Melanocyte of skin (primary cell): Measurements from ENCODE around the gene SPTBN2. TPM values are rescaled to one million over a fixed set of nuclear protein-coding genes. Genes with fewer than 3 reads are reported as not detected.

Source experiments
- small RNA-seq, 2 donors: library from RNA; depleted of rRNA; stranded (forward); fragments of <200 nt; gene quantifications; one replicate each; pipeline ENCODE3, GENCODE V24; 2012
- total RNA-seq, 2 donors: library from RNA; depleted of rRNA; stranded (reverse); fragments of >200 nt; gene quantifications; 2 replicates each; pipeline ENCODE4 v1.2.3, GENCODE V29; 2012

Gene SPTBN2
- 1 to 10 TPM; 6.5 to 9.0 TPM for total RNA-seq

GRCh38 chr11:66728693-66729385 lies at the start of gene SPTBN2:
Gene SPTBN2 (minus strand): TSS chr11:66729216. CDS start chr11:66721240, 7,976 bp downstream.

GRCh38 chr11:66677599-66678375 lies 51.2 kb downstream of the SPTBN2 start, which contains the start of gene RBM4B:
Gene RBM4B (minus strand): TSS chr11:66677887. CDS start chr11:66677079, 808 bp downstream.

DNA sequence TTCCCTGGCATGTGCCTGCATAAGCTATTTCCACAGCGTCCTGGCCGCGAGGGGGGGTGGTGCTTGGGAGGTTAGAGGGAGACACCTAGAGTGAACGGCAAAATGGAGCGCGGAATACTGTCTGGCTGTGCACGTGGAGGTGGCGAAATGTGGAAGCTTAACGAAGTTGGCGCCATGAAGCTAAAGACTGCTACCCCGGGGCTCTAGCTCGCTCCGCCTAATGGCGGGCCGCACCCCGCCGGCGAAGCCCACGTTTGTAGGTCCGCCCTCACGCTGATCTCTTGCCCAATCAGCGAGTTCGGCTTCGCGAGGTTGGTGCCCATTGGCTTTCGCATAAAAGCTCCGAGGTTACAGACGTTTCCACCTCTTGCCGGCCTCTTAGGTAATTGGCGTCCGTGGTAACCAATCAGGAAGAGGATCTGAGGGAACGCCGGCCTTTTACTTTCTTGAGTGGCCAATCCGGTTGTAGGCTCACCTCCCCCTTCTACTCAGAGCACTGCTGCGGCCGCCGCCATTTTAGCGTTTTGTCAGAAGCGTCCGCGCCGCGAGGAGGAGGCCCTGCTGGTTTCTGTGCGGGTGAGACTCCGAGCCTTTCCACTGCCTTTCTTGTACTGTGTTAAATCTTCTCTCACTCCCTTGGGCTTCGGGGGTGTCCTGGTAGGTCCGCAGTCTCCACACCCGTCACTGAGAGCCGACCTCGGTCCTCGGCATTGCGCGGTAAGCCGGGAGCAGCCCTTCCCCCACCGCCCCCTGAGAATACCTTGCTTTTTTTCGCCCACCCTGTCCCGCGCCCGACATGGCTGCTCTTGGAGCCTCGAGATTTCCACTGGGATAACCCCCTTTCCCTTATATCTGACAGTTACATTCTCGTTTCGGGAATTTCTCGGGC lies 90.6 kb downstream of the SPTBN2 start, which contains the start of gene RBM4:
RBM4 (plus strand) TSS at position 527 of the 889 bp plus-strand sequence. CDS start 1,009 bp downstream, outside the sequence.

Small RNAs within 50 kb of the gene (small RNA-seq; reads per million reads assigned to genes)
- 0 reads per million in 2 donors for gene RN7SL12P

Other genes with a start within 250 kb of the SPTBN2 start
- gene DPP3, start 248.8 kb downstream of the SPTBN2 start, total RNA-seq, result 10 to 100 TPM; 73.6 to 75.0 TPM
- 10 to 100 TPM; 21.3 to 33.0 TPM for gene BBS1, start 218.6 kb downstream of the SPTBN2 start, total RNA-seq
- 10 to 100 TPM; 10.7 to 13.8 TPM for gene ZDHHC24, start 183.2 kb downstream of the SPTBN2 start, total RNA-seq
- not detected for gene ACTN3, start 182.3 kb downstream of the SPTBN2 start, total RNA-seq
- 10 to 100 TPM; 28.3 to 46.1 TPM for gene CTSF, start 160.6 kb downstream of the SPTBN2 start, total RNA-seq
- gene CCDC87, start 136.2 kb downstream of the SPTBN2 start, total RNA-seq, result under 1 TPM; 0.33 to 0.69 TPM
- gene CCS, start 136.0 kb downstream of the SPTBN2 start, total RNA-seq, result 10 to 100 TPM; 25.5 to 40.0 TPM
- 10 to 100 TPM; 25.5 to 41.3 TPM for gene RBM14, start 112.6 kb downstream of the SPTBN2 start, total RNA-seq
- 100 to 1,000 TPM in 1 of 2 donors, 10 to 100 TPM in 1; 70.9 to 120 TPM for gene RBM4, start 90.5 kb downstream of the SPTBN2 start, total RNA-seq
- gene RBM4B, start 51.3 kb downstream of the SPTBN2 start, total RNA-seq, result 10 to 100 TPM; 17.2 to 23.3 TPM
- gene RCE1, start 114.2 kb upstream of the SPTBN2 start, total RNA-seq, result 10 to 100 TPM; 12.7 to 18.3 TPM
- 10 to 100 TPM; 17.2 to 19.3 TPM for gene LRFN4, start 127.8 kb upstream of the SPTBN2 start, total RNA-seq
- 10 to 100 TPM; 29.6 to 46.1 TPM for gene PC, start 229.2 kb upstream of the SPTBN2 start, total RNA-seq
- gene C11orf86, start 246.1 kb upstream of the SPTBN2 start, total RNA-seq, result not detected